Suprapubic skin (tissue), 4 donors: ENCODE results near the gene HAUS7. TPM values are rescaled to one million over a fixed set of nuclear protein-coding genes. Genes with fewer than 3 reads are reported as not detected.

Source experiments
- DNase-seq, 2 donors: peaks; one replicate each; pipeline ENCODE4 v3.0.0-alpha.2; 2019; ENCODE audit warnings: low spot score in 2 of 2
- H3K27ac ChIP-seq: fragments of 200-600 bp; sonication (generic); one replicate; pipeline ENCODE4 v1.5.1; 2019
- H3K27me3 ChIP-seq: fragments of 200-600 bp; sonication (generic); one replicate; pipeline ENCODE4 v1.5.1; 2019
- H3K36me3 ChIP-seq: fragments of 200-600 bp; sonication (generic); one replicate; pipeline ENCODE4 v1.5.1; 2019
- H3K4me1 ChIP-seq: fragments of 200-600 bp; sonication (generic); one replicate; pipeline ENCODE4 v1.5.1; 2019
- H3K4me3 ChIP-seq: fragments of 200-600 bp; sonication (generic); one replicate; pipeline ENCODE4 v1.5.1; 2019; ENCODE audit warnings: mild to moderate bottlenecking
- H3K9me3 ChIP-seq: fragments of 200-600 bp; sonication (generic); one replicate; pipeline ENCODE4 v1.5.1; 2019
- CTCF ChIP-seq, 2 donors: fragments of 200-600 bp in 1 of 2; fragments of 450-650 bp in 1 of 2; sonication (generic) in 1 of 2; IDR thresholded peaks; one replicate each; pipeline ENCODE4 v1.5.1; 2016 to 2019; ENCODE audit warnings: antibody characterized with exemption in 2 of 2, mild to moderate bottlenecking in 1 of 2, moderate library complexity in 1 of 2
- EP300 ChIP-seq: sonication (generic); formaldehyde crosslinking; IDR thresholded peaks from one replicate; pipeline ENCODE4 v1.6.1; 2017; ENCODE audit warnings: antibody characterized with exemption
- POLR2A ChIP-seq, 2 donors: fragments of 450-650 bp; IDR thresholded peaks; one replicate each; pipeline ENCODE4 v1.6.1; 2017; ENCODE audit warnings: antibody characterized with exemption in 2 of 2, mild to moderate bottlenecking in 2 of 2, moderate library complexity in 2 of 2
- POLR2AphosphoS5 ChIP-seq, 3 donors: sonication (generic); formaldehyde crosslinking; IDR thresholded peaks; one replicate each; pipeline ENCODE4 v1.6.1; 2017; ENCODE audit warnings: antibody characterized with exemption in 3 of 3
- WGBS: methylation state at CpG from one replicate; pipeline ENCODE4 v1.1.5; 2018; 5-methylcytosine and 5-hydroxymethylcytosine counted together
- total RNA-seq, 4 donors: library from RNA; depleted of rRNA; stranded (reverse); fragments of >200 nt; gene quantifications; one replicate each; pipeline ENCODE4 v1.1.0, GENCODE V29; 2016

The HAUS7 gene
- total RNA-seq, 4 donors from 2014 or later = 16.4 to 43.4 (median 18.9) TPM

DNA sequence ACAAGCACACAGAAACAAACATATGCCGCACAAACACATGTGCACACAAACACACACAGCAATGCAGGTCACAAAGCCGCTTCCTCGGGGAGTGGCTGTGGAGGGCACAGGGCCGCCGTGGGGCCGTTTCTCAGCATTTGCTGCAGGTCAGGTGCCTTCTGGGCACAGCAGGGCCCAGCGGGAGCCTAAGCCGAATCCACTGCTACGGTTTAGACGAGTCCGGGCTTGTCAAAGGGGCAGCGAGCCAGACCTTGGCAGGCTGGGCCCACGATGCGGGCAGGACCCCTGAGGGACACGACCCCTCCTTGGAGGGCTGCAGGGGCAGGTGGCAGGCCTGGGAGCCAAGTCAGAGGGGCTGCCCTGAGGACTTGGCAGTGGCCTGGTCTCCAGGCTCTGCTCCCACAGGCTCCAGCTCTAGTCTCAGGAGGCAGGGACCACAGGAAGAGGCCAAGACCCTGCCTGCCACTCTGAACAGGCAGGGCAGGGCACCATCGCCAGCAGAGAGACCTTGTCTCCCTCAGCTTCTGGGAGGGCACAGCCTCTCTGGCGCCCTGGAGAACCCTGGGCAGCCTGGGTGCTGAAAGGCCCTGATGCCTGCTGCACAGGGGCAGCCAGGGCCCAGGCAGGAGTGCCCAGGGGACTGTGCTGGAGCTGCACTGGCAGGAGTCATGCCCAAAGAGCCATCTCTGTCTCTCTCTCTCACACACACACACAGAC lies 41.6 kb upstream of the HAUS7 start:
- peaks cover 5% of the 10 kb centered on the region for H3K27me3 ChIP-seq
- TF ChIP-seq EP300 (no peak), POLR2A (IDR thresholded peaks at IDR 0.05) (no peak), POLR2AphosphoS5 (IDR thresholded peaks at IDR 0.05) (no peak), CTCF (IDR thresholded peaks at IDR 0.05) (no peak)
- no peaks in the 10 kb centered on the region for H3K4me1 ChIP-seq
- WGBS = 76% methylated on average over 10 of the region's 17 CpGs
- DNase-seq = no peak
- no peak overlapping the region for H3K27ac ChIP-seq
- no peaks in the 10 kb centered on the region for H3K36me3 ChIP-seq
- H3K4me3 ChIP-seq = no peak overlapping the region
- H3K9me3 ChIP-seq = no peaks in the 10 kb centered on the region

DNA sequence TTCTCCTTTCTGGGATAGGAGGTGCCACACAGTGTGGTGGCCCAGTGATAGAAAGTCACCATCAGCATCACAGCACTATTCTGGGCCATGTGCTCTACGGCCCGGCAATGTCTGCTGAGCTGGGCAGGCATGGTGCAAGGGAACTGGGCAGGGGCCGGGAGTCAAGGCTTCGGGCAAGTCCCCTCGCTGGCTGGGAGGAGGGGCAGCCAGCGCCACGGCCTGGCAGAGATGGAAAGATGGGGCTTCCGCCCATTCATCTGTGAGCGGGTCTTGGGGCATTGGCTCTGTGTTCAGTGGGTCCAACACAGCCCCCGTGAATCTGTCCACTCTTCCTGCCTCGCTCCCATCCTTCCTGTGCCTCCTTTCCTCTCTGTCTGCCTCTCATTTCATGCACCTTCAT lies 40.0 kb upstream of the HAUS7 start:
- Histone ChIP-seq H3K27ac (no peak overlapping the region), H3K36me3 (no peaks in the 10 kb centered on the region), H3K9me3 (no peaks in the 10 kb centered on the region), H3K4me3 (no peak overlapping the region), H3K27me3 (no peaks in the 10 kb centered on the region), H3K4me1 (no peaks in the 10 kb centered on the region)
- TF ChIP-seq POLR2AphosphoS5 (IDR thresholded peaks at IDR 0.05) (no peak), POLR2A (IDR thresholded peaks at IDR 0.05) (no peak), CTCF (IDR thresholded peaks at IDR 0.05) (no peak), EP300 (no peak)
- DNase-seq = no peak
- WGBS = 73% methylated on average over 7 of the region's 11 CpGs

DNA sequence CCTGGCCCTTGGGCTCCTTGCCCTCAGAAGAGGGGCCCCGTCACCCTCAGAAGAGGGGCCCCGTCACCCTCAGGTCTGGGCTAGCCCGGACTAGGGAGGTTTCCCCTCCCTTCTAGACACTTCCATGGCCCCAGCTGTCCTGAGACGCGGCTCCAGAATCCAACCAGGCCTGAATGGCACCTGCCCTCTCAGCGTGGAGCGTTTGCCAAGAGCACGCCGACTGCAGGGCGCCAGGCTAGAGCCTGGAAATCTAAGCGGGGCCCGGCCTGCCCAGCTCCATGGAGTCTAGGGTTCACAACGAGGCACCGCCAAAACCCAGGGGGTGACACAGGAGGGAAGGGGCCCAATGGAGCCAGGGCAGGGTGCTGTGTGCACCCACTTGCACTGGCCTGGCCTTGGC lies 39.2 kb upstream of the HAUS7 start:
- Histone ChIP-seq H3K36me3 (no peaks in the 10 kb centered on the region), H3K4me3 (no peak overlapping the region), H3K4me1 (no peaks in the 10 kb centered on the region), H3K27me3 (no peaks in the 10 kb centered on the region), H3K9me3 (no peaks in the 10 kb centered on the region), H3K27ac (no peak overlapping the region)
- TF ChIP-seq CTCF (IDR thresholded peaks at IDR 0.05) (no peak), EP300 (no peak), POLR2A (IDR thresholded peaks at IDR 0.05) (no peak), POLR2AphosphoS5 (IDR thresholded peaks at IDR 0.05) (no peak)
- 59% methylated on average over 3 of the region's 14 CpGs for WGBS
- DNase-seq = no peak

GRCh38 chrX:153507484-153508178 lies 37.3 kb upstream of the HAUS7 start:
- WGBS = 35% methylated on average over 9 of the region's 19 CpGs
- TF ChIP-seq EP300 (no peak), POLR2A (IDR thresholded peaks at IDR 0.05) (no peak), CTCF (IDR thresholded peaks at IDR 0.05) (peak; percentile 59 to 76), POLR2AphosphoS5 (IDR thresholded peaks at IDR 0.05) (no peak)
- H3K27me3 ChIP-seq = no peaks in the 10 kb centered on the region
- H3K36me3 ChIP-seq = no peaks in the 10 kb centered on the region
- H3K4me3 ChIP-seq = no peak overlapping the region
- peak; percentile 83 to 86 for DNase-seq
- no peak overlapping the region for H3K27ac ChIP-seq
- H3K9me3 ChIP-seq = no peaks in the 10 kb centered on the region
- H3K4me1 ChIP-seq = peaks cover 3% of the 10 kb centered on the region

DNA sequence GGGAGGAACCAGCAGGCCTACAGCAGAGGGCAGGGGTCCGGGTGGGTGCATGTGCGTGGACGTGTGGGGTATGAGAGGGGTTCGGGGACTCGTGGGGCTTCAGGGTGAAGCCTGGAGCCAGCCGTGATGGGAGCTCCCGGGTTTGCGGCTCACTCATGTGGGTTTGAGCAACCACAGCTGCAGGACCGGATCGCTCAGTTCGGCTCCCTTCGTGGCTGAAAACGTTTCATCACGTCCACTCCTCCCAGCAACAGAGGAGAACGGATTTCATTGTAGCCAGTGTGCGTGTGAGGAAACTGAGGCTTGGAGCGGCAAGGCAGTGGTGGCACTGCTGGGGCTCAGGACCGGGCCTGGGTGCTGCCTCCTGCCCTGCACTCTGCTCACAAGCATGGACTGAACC lies 35.0 kb upstream of the HAUS7 start:
- no peak for DNase-seq
- no peak overlapping the region for H3K27ac ChIP-seq
- TF ChIP-seq POLR2A (IDR thresholded peaks at IDR 0.05) (no peak), POLR2AphosphoS5 (IDR thresholded peaks at IDR 0.05) (no peak), CTCF (IDR thresholded peaks at IDR 0.05) (no peak), EP300 (no peak)
- H3K4me1 ChIP-seq = peaks cover 6% of the 10 kb centered on the region
- no peaks in the 10 kb centered on the region for H3K36me3 ChIP-seq
- H3K4me3 ChIP-seq = no peak overlapping the region
- WGBS = 83% methylated on average over 15 of the region's 18 CpGs
- H3K27me3 ChIP-seq = no peaks in the 10 kb centered on the region
- no peaks in the 10 kb centered on the region for H3K9me3 ChIP-seq
